NCI-H1694 treated with DMSO at 0.1 percent for 48 hours (cell line): ENCODE results near the gene BEST2.

Experiments used
- DNase-seq: peaks from one replicate; lab custom pipeline; 2025; lab: John Stamatoyannopoulos, UW

BEST2 gene

GRCh38 chr19:12770922-12771321 is 19.3 kb downstream of the BEST2 start:
- DNase-seq: no peak

GRCh38 chr19:12772323-12772722 is 20.7 kb downstream of the BEST2 start:
- DNase-seq: no peak

- DNase-seq: no peak
Observed at GRCh38 chr19:12773571-12773970, 22.0 kb downstream of the BEST2 start.

GRCh38 chr19:12774588-12775555 is 23.3 kb downstream of the BEST2 start, which contains the start of gene HOOK2:
HOOK2 (minus strand) TSS chr19:12775552; CDS start chr19:12775449, 103 bp downstream.
- no peak for DNase-seq

GRCh38 chr19:12777217-12778016 is 25.8 kb downstream of the BEST2 start:
- DNase-seq: peak; percentile 70

GRCh38 chr19:12778017-12778904 is 26.7 kb downstream of the BEST2 start:
- peak; percentile 77 for DNase-seq

- DNase-seq: no peak
Observed at GRCh38 chr19:12778905-12779161, 27.2 kb downstream of the BEST2 start.

- DNase-seq: peak; percentile 28
Observed at GRCh38 chr19:12779162-12779993, 27.8 kb downstream of the BEST2 start.

GRCh38 chr19:12782174-12782423 is 30.5 kb downstream of the BEST2 start:
- no peak for DNase-seq

GRCh38 chr19:12782424-12783290 is 31.1 kb downstream of the BEST2 start:
- DNase-seq: peak; percentile 58

- no peak for DNase-seq
Observed at GRCh38 chr19:12783291-12783848, 31.8 kb downstream of the BEST2 start.

- no peak for DNase-seq
Observed at GRCh38 chr19:12783849-12784393, 32.3 kb downstream of the BEST2 start.

- DNase-seq: no peak
Observed at GRCh38 chr19:12784394-12784870, 32.8 kb downstream of the BEST2 start.

- no peak for DNase-seq
Observed at GRCh38 chr19:12784871-12785430, 33.4 kb downstream of the BEST2 start.

- no peak for DNase-seq
Observed at GRCh38 chr19:12785431-12786031, 33.9 kb downstream of the BEST2 start.

GRCh38 chr19:12786141-12786870 is 34.7 kb downstream of the BEST2 start:
- DNase-seq: no peak

GRCh38 chr19:12786952-12787351 is 35.4 kb downstream of the BEST2 start:
- DNase-seq: no peak

GRCh38 chr19:12787458-12787857 is 35.9 kb downstream of the BEST2 start:
- DNase-seq: no peak
